ENCODE measurements around the gene CYB5R3. TPM values are rescaled to one million over a fixed set of nuclear protein-coding genes. Genes with fewer than 3 reads are reported as not detected.

The CYB5R3 gene
- total RNA-seq, 1 donor from 2014 or later: 181 TPM

GRCh38 chr22:42645938-42646568 lies 3.1 kb downstream of the CYB5R3 start:
- Mint-ChIP-seq H3K4me3 (ENCODE audit: unreplicated experiment) (no peak overlapping the region), H3K27ac (ENCODE audit: unreplicated experiment) (peak overlapping the region; percentile 58), H3K9me3 (ENCODE audit: unreplicated experiment) (no peaks in the 10 kb centered on the region), H3K36me3 (ENCODE audit: low read depth, unreplicated experiment) (no peaks in the 10 kb centered on the region), H3K4me1 (ENCODE audit: low read depth, unreplicated experiment) (peaks cover 29% of the 10 kb centered on the region), H3K27me3 (ENCODE audit: low read depth, unreplicated experiment) (no peaks in the 10 kb centered on the region)
- Histone ChIP-seq H3K27ac (ENCODE audit: low read depth, low read length) (no peak overlapping the region), H3K27me3 (ENCODE audit: insufficient read depth, low read length) (no peaks in the 10 kb centered on the region), H3K79me2 (ENCODE audit: insufficient read depth, low read length) (peaks cover 83% of the 10 kb centered on the region), H4K20me1 (ENCODE audit: insufficient read depth, low read length) (peaks cover 74% of the 10 kb centered on the region), H3K9me3 (ENCODE audit: insufficient read depth, low read depth, low read length) (no peaks in the 10 kb centered on the region), H3K4me3 (ENCODE audit: insufficient read depth, low read depth, low read length) (no peak overlapping the region), H3K4me1 (ENCODE audit: insufficient read depth, low read length) (peaks cover 39% of the 10 kb centered on the region), H3K9ac (ENCODE audit: low read length) (no peak overlapping the region), H2AFZ (ENCODE audit: low read depth, low read length) (no peak overlapping the region), H3K36me3 (ENCODE audit: insufficient read depth, low read length) (no peaks in the 10 kb centered on the region), H3K4me2 (ENCODE audit: low read length) (peak overlapping the region; percentile 100)
- TF ChIP-seq CTCF (IDR thresholded peaks at IDR 0.05; ENCODE audit: insufficient read depth, low read depth, low read length) (no peak), EZH2 (IDR thresholded peaks at IDR 0.05; ENCODE audit: insufficient read depth, low read length) (no peak)
- no peak for FAIRE-seq
- DNase-seq (ENCODE audit: low read depth): no peak

GRCh38 chr22:42645341-42645937 lies 3.8 kb downstream of the CYB5R3 start:
- H3K4me1 Mint-ChIP-seq (ENCODE audit: low read depth, unreplicated experiment): peaks cover 29% of the 10 kb centered on the region
- H3K9ac ChIP-seq (ENCODE audit: low read length): peak overlapping the region; percentile 22
- peak overlapping the region; percentile 69 for H3K4me3 Mint-ChIP-seq (ENCODE audit: unreplicated experiment)

More at GRCh38 chr22:42645341-42645937, 3.8 kb downstream of the CYB5R3 start:
- no peak overlapping the region for H3K27ac ChIP-seq (ENCODE audit: low read depth, low read length)
- peaks cover 74% of the 10 kb centered on the region for H4K20me1 ChIP-seq (ENCODE audit: insufficient read depth, low read length)
- H3K4me1 ChIP-seq (ENCODE audit: insufficient read depth, low read length): peaks cover 39% of the 10 kb centered on the region
- no peak for TF ChIP-seq CTCF (IDR thresholded peaks at IDR 0.05; ENCODE audit: insufficient read depth, low read depth, low read length)
- no peak for TF ChIP-seq EZH2 (IDR thresholded peaks at IDR 0.05; ENCODE audit: insufficient read depth, low read length)
- no peaks in the 10 kb centered on the region for H3K36me3 Mint-ChIP-seq (ENCODE audit: low read depth, unreplicated experiment)
- peak overlapping the region; percentile 100 for H3K4me2 ChIP-seq (ENCODE audit: low read length)
- H3K36me3 ChIP-seq (ENCODE audit: insufficient read depth, low read length): no peaks in the 10 kb centered on the region
- no peaks in the 10 kb centered on the region for H3K27me3 ChIP-seq (ENCODE audit: insufficient read depth, low read length)
- FAIRE-seq (no peak), DNase-seq (ENCODE audit: low read depth) (no peak)
- no peak overlapping the region for H3K4me3 ChIP-seq (ENCODE audit: insufficient read depth, low read depth, low read length)
- peak overlapping the region; percentile 58 for H3K27ac Mint-ChIP-seq (ENCODE audit: unreplicated experiment)
- H3K9me3 Mint-ChIP-seq (ENCODE audit: unreplicated experiment): no peaks in the 10 kb centered on the region
- H3K9me3 ChIP-seq (ENCODE audit: insufficient read depth, low read depth, low read length): no peaks in the 10 kb centered on the region
- H3K27me3 Mint-ChIP-seq (ENCODE audit: low read depth, unreplicated experiment): no peaks in the 10 kb centered on the region
- no peak overlapping the region for H2AFZ ChIP-seq (ENCODE audit: low read depth, low read length)
- H3K79me2 ChIP-seq (ENCODE audit: insufficient read depth, low read length): peaks cover 89% of the 10 kb centered on the region

Measured in astrocyte (in vitro differentiated cells and primary cell).